Astrocyte of the spinal cord (primary cell): ENCODE data around the gene GRM6.

Experiments used
- DNase-seq: peaks from one replicate; pipeline ENCODE4 v3.0.0; 2011; ENCODE audit warnings: low read depth, low spot score
- H3K4me3 ChIP-seq: 2 replicates; pipeline ENCODE4 v1.5.1; 2011; ENCODE audit warnings: low read depth, mild to moderate bottlenecking, low read length, moderate library complexity
- CTCF ChIP-seq: IDR thresholded peaks from 2 replicates; pipeline ENCODE4 v1.5.1; 2012; ENCODE audit warnings: low read depth, mild to moderate bottlenecking, low read length, inconsistent platforms
- in situ Hi-C: cut with HindIII; loops from 2 replicates; pipeline ENCODE4 v1.10.0; 2017; ENCODE audit warnings: low sequenced_read_pairs

GRM6 gene

DNA sequence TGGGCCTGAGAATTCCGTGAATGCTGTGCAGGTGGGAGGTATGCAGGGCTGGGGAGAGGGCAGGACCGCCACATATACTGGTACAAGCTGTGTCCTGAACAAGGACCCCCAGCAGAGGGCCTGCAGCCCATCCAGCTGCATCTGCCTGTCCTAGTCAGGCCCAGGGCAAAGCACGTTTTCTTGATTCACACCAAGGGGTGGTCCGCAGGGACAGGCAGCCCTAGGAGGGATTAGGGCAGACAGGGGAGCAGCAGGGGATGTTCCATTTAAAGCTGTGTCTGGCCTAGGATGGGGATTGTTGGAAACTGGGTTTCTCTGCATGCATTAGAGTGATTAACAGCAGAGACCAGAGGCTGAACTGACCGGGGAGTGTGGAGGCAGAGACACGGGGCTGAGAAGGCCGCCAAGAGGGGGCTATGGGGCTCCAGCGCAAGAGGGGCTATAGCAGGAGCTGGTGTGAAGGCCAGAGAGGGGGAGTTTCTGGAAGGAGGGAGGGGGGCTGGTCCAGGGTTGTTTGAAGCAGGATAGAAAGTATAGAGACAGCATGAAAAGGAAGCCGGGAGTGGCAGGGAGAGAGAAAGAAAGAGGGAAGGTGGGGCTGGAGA lies 2.7 kb downstream of the GRM6 start:
- in situ Hi-C loops = no loop called here
- no peak overlapping the region for H3K4me3 ChIP-seq
- no peak for TF ChIP-seq CTCF
- DNase-seq = no peak

DNA sequence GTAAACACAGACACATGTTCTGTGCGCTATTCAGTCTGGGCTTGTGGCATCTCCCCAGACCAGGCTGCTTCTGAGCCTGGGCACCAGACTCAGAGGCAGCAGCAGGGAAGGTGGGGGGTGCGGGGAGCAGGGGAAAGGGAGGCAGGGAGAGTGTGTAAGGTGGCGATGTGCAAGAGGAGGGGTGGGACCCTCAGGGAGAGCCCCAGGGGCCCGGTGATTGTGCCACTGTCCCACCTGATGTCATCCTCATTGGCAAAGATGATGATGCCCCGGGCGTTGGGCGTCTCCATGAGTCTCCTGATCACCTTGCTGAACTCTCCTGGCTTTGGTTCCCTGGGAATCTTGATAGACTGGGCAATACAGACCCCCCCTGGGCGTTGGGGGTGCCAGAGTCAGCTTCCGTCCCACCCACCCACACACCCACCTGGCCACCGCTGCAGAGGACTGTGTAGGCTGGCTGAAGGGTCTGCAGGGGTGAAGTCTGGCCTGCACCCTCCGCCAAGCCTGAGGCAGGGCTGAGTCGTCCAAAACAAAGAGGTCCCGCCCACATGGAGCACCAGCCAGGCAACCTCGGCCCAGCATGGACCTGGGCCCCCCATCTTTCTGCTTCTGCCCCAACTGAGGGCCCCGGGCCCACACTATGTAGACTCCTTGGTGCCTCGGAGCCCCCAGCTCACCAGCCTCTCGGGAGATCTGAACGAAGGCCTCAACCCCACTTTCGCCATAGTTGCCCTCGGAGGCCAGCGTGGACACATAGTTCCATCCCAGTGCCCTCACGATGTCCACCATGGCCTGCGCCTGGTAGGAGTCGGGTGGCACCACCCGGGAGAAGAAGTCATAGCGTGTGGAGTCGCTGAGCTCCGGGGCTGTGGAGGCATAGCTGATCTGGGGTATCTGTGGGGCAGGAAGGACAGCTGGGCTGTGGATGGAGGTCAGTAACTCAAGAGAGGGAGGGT lies 3.7 kb downstream of the GRM6 start:
- no peak for DNase-seq
- TF ChIP-seq CTCF = no peak
- H3K4me3 ChIP-seq = no peak overlapping the region
- in situ Hi-C loops = no loop called here

DNA sequence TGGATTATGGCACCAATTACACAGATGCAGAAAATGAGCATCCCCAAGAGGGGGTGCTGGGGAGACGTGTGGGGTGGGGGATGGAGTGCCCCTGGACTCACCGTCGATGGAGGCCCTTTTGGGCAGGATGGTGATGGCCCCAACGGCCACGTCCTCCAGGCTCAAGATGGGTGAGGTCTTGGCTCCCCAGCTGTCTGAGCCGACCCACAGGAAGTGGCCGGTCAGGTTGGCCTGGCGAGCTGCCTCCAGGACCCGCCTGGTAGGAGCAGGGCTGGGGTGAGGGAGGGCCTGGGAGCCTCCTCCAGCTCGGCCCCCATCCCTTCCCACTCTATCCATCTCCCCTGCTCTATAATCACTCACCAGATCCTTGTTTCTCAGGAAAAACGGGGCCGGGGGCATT lies 4.6 kb downstream of the GRM6 start:
- TF ChIP-seq CTCF = no peak
- in situ Hi-C loops = no loop called here
- no peak overlapping the region for H3K4me3 ChIP-seq
- DNase-seq = no peak

GRCh38 chr5:178989311-178989710 lies 5.8 kb downstream of the GRM6 start:
- DNase-seq = no peak
- TF ChIP-seq CTCF = no peak
- in situ Hi-C loops = no loop called here
- no peak overlapping the region for H3K4me3 ChIP-seq

- TF ChIP-seq CTCF = no peak
- in situ Hi-C loops = no loop called here
- no peak for DNase-seq
- no peak overlapping the region for H3K4me3 ChIP-seq
Measured at GRCh38 chr5:178988436-178989220, 6.5 kb downstream of the GRM6 start.

GRCh38 chr5:178986326-178986960 lies 8.7 kb downstream of the GRM6 start:
- TF ChIP-seq CTCF = no peak
- no peak overlapping the region for H3K4me3 ChIP-seq
- in situ Hi-C loops = no loop called here

More at GRCh38 chr5:178986326-178986960, 8.7 kb downstream of the GRM6 start:
- no peak for DNase-seq
